Gastroesophageal sphincter (tissue), 4 donors: Measurements from ENCODE around the gene C11orf52. TPM values are rescaled to one million over a fixed set of nuclear protein-coding genes. Genes with fewer than 3 reads are reported as not detected.
"Not testable (repeated sequence)": the region's sequence is repeated elsewhere in the genome, so short reads cannot be mapped to it uniquely, and the experiment has no call there.

ENCODE experiments used
- ATAC-seq: fragments of 150-250 bp; one replicate; pipeline ENCODE4 v1.9.1; 2016; ENCODE audit warnings: mild to moderate bottlenecking, moderate library complexity
- H3K27ac ChIP-seq, 4 donors: fragments of 200-600 bp; sonication (generic) in 3 of 4; 1 replicate in 3 of 4; 2 replicates in 1 of 4; pipeline ENCODE4 v1.5.1; 2016 to 2019
- H3K27me3 ChIP-seq: fragments of 200-600 bp; sonication (generic); one replicate; pipeline ENCODE4 v1.5.1; 2019
- H3K36me3 ChIP-seq, 2 donors: fragments of 200-600 bp; sonication (generic); one replicate each; pipeline ENCODE4 v1.5.1; 2019; ENCODE audit warnings: control low read depth in 1 of 2
- H3K4me1 ChIP-seq, 3 donors: fragments of 200-600 bp; sonication (generic); 1 replicate in 2 of 3; 2 replicates in 1 of 3; pipeline ENCODE4 v1.5.1; 2016 to 2019; ENCODE audit warnings: control low read depth in 2 of 3
- H3K4me3 ChIP-seq, 2 donors: fragments of 200-600 bp; sonication (generic); one replicate each; pipeline ENCODE4 v1.5.1; 2019; ENCODE audit warnings: mild to moderate bottlenecking in 1 of 2, moderate library complexity in 1 of 2
- H3K9me3 ChIP-seq, 3 donors: fragments of 200-600 bp; sonication (generic); one replicate each; pipeline ENCODE4 v1.5.1; 2017 to 2019; ENCODE audit warnings: control low read depth in 2 of 3
- EP300 ChIP-seq: sonication (generic); formaldehyde crosslinking; IDR thresholded peaks from one replicate; pipeline ENCODE4 v1.6.1; 2017; ENCODE audit warnings: antibody characterized with exemption, mild to moderate bottlenecking
- POLR2A ChIP-seq, 2 donors: fragments of 450-650 bp; IDR thresholded peaks; one replicate each; pipeline ENCODE4 v1.6.1; 2017; ENCODE audit warnings: antibody characterized with exemption in 2 of 2, mild to moderate bottlenecking in 2 of 2, moderate library complexity in 1 of 2
- POLR2AphosphoS5 ChIP-seq: sonication (generic); formaldehyde crosslinking; IDR thresholded peaks from one replicate; pipeline ENCODE4 v1.6.1; 2017; ENCODE audit warnings: antibody characterized with exemption
- WGBS, 2 donors: methylation state at CpG; one replicate each; pipeline ENCODE4 v1.1.5; 2018; ENCODE audit warnings: low coverage in 1 of 2; 5-methylcytosine and 5-hydroxymethylcytosine counted together
- total RNA-seq, 4 donors: library from RNA; depleted of rRNA; stranded (reverse); fragments of >200 nt; gene quantifications; one replicate each; pipeline ENCODE4 v1.1.0, GENCODE V29; 2016
- TF ChIP-seq, protein P1 (sequence below), 4 experiments: fragments of 200-600 bp in 2 of 4; fragments of 450-650 bp in 2 of 4; sonication (generic) in 1 of 4; IDR thresholded peaks; one replicate each; pipeline ENCODE4 v1.5.1; 2017 to 2019; ENCODE audit warnings: antibody characterized with exemption in 4 of 4, mild to moderate bottlenecking in 2 of 4, moderate library complexity in 2 of 4

C11orf52 gene
- total RNA-seq, 4 donors from 2014 or later: 2.4 to 3.3 (median 3.1) TPM; not detected in 1

GRCh38 chr11:111878385-111878848 lies 40.3 kb upstream of the C11orf52 start:
- WGBS, 2 donors: 0 to 2% methylated on average over 10 to 11 of the region's 13 CpGs
- H3K27ac ChIP-seq: peak overlapping the region; percentile 90 to 96 (median 92)
- no peak for ATAC-seq

GRCh38 chr11:111878849-111879636 lies 39.7 kb upstream of the C11orf52 start, which contains the start of the genes CFAP68 and FDXACB1:
CFAP68 (plus strand) TSS chr11:111879541; CDS start chr11:111879561, 20 bp downstream.
FDXACB1 (minus strand) TSS chr11:111879165; CDS start chr11:111879132, 33 bp downstream.
- peak within 1 kb of the TSS; percentile 55 to 65 for H3K4me3 ChIP-seq
- ATAC-seq: peak; percentile 95
- H3K4me1 ChIP-seq: peaks cover 0 to 24% (median 5%) of the 10 kb centered on the region in 3 donors
- TF ChIP-seq, protein P1, sequence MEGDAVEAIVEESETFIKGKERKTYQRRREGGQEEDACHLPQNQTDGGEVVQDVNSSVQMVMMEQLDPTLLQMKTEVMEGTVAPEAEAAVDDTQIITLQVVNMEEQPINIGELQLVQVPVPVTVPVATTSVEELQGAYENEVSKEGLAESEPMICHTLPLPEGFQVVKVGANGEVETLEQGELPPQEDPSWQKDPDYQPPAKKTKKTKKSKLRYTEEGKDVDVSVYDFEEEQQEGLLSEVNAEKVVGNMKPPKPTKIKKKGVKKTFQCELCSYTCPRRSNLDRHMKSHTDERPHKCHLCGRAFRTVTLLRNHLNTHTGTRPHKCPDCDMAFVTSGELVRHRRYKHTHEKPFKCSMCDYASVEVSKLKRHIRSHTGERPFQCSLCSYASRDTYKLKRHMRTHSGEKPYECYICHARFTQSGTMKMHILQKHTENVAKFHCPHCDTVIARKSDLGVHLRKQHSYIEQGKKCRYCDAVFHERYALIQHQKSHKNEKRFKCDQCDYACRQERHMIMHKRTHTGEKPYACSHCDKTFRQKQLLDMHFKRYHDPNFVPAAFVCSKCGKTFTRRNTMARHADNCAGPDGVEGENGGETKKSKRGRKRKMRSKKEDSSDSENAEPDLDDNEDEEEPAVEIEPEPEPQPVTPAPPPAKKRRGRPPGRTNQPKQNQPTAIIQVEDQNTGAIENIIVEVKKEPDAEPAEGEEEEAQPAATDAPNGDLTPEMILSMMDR (IDR thresholded peaks at IDR 0.05): peak; percentile 81 to 99 (median 98)
- TF ChIP-seq POLR2A (IDR thresholded peaks at IDR 0.05) (peak in 1 of 2 donors; percentile 56), EP300 (peak; percentile 83), POLR2AphosphoS5 (peak; percentile 80)
- H3K36me3 ChIP-seq: peaks cover 0 to 21% of the 10 kb centered on the region in 2 donors
- H3K27me3 ChIP-seq: no peaks in the 10 kb centered on the region
- 0% methylated on average over 6 to 8 of the region's 55 CpGs for WGBS, 2 donors
- H3K9me3 ChIP-seq: no peaks in the 10 kb centered on the region
- H3K27ac ChIP-seq: peak within 1 kb of the TSS; percentile 90 to 96 (median 92)

More at GRCh38 chr11:111878385-111878848, 40.3 kb upstream of the C11orf52 start:
- Histone ChIP-seq H3K9me3 (no peaks in the 10 kb centered on the region), H3K27me3 (no peaks in the 10 kb centered on the region), H3K4me1 (peaks cover 0 to 24% (median 5%) of the 10 kb centered on the region in 3 donors), H3K36me3 (peaks cover 0 to 15% of the 10 kb centered on the region in 2 donors), H3K4me3 (peak overlapping the region; percentile 55 to 65)
- TF ChIP-seq POLR2AphosphoS5 (no peak), EP300 (no peak), POLR2A (IDR thresholded peaks at IDR 0.05) (no peak)
- TF ChIP-seq, protein P1 (IDR thresholded peaks at IDR 0.05): no peak

GRCh38 chr11:111879637-111879960 lies 39.1 kb upstream of the C11orf52 start:
- peak overlapping the region; percentile 55 to 65 for H3K4me3 ChIP-seq
- TF ChIP-seq POLR2AphosphoS5 (no peak), POLR2A (IDR thresholded peaks at IDR 0.05) (no peak), EP300 (no peak)
- TF ChIP-seq, protein P1 (IDR thresholded peaks at IDR 0.05): no peak
- 7 to 37% methylated on average over 2 to 6 of the region's 6 CpGs for WGBS, 2 donors
- H3K27ac ChIP-seq: peak overlapping the region; percentile 90 to 96 (median 92)
- peaks cover 0 to 24% (median 5%) of the 10 kb centered on the region in 3 donors for H3K4me1 ChIP-seq
- ATAC-seq: no peak
- peaks cover 0 to 25% of the 10 kb centered on the region in 2 donors for H3K36me3 ChIP-seq
- H3K9me3 ChIP-seq: no peaks in the 10 kb centered on the region
- no peaks in the 10 kb centered on the region for H3K27me3 ChIP-seq

DNA sequence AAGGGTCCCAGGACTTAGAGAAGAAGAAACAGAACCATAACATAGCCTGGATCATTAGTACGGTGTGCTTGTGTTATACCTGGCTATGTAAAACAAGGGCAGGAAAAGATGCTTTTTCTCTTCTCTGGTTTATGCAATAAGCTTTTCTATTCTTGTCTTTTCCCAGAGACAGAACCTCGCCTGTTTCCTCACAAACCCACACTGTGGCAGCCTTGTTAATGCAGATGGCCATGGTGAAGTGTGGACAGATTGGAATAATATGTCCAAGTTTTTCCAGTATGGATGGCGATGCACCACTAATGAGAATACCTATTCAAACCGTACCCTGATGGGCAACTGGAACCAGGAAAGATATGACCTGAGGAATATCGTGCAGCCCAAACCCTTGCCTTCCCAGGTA lies 36.5 kb upstream of the C11orf52 start:
- peaks cover 0 to 24% (median 5%) of the 10 kb centered on the region in 3 donors for H3K4me1 ChIP-seq
- WGBS, 2 donors: 80% methylated on average over 2 to 3 of the region's 5 CpGs
- peaks cover 0 to 17% of the 10 kb centered on the region in 2 donors for H3K36me3 ChIP-seq
- TF ChIP-seq POLR2A (IDR thresholded peaks at IDR 0.05): no peak
- TF ChIP-seq, protein P1 (IDR thresholded peaks at IDR 0.05): no peak
- no peak for TF ChIP-seq POLR2AphosphoS5
- TF ChIP-seq EP300: no peak
- H3K27me3 ChIP-seq: no peaks in the 10 kb centered on the region
- no peak overlapping the region for H3K27ac ChIP-seq
- H3K4me3 ChIP-seq: no peak overlapping the region
- no peaks in the 10 kb centered on the region for H3K9me3 ChIP-seq
- ATAC-seq: no peak

- ATAC-seq: not testable (repeated sequence)
- WGBS, 2 donors: 100% methylated on average over 2 of the region's 4 CpGs; no CpG with 5 or more reads in 1 of the 2 donors
Observed at GRCh38 chr11:111885053-111885452, 33.7 kb upstream of the C11orf52 start.

More at GRCh38 chr11:111885053-111885452, 33.7 kb upstream of the C11orf52 start:
- peaks cover 0 to 17% of the 10 kb centered on the region in 2 donors for H3K36me3 ChIP-seq
- H3K4me3 ChIP-seq, H3K27me3 ChIP-seq, H3K4me1 ChIP-seq, H3K9me3 ChIP-seq, H3K27ac ChIP-seq: not testable (repeated sequence)
